Pulmonary artery endothelial cell (primary cell): ENCODE data around the gene PREX1. TPM values are rescaled to one million over a fixed set of nuclear protein-coding genes. Genes with fewer than 3 reads are reported as not detected.

Experiments used
- DNase-seq: peaks from one replicate; pipeline ENCODE4 v3.0.0-alpha.2; 2011; ENCODE audit warnings: low read depth, low spot score
- total RNA-seq: library from RNA; depleted of rRNA; stranded (reverse); fragments of >200 nt; gene quantifications from 2 replicates; pipeline ENCODE4 v1.2.3, GENCODE V29; 2014

PREX1 gene
- total RNA-seq, 1 donor from 2014 or later = 115 TPM

- no peak for DNase-seq
These were observed 90.2 kb downstream of the PREX1 start for GRCh38 chr20:48737434-48738093.

GRCh38 chr20:48736636-48737035, 91.2 kb downstream of the PREX1 start:
- no peak for DNase-seq

- DNase-seq = no peak
These were observed 91.6 kb downstream of the PREX1 start for GRCh38 chr20:48736231-48736630.

- no peak for DNase-seq
These were observed 92.7 kb downstream of the PREX1 start for GRCh38 chr20:48735112-48735511.

- DNase-seq = no peak
These were observed 93.6 kb downstream of the PREX1 start for GRCh38 chr20:48734104-48734749.

- no peak for DNase-seq
These were observed 94.5 kb downstream of the PREX1 start for GRCh38 chr20:48733296-48733790.

- DNase-seq = no peak
These were observed 95.5 kb downstream of the PREX1 start for GRCh38 chr20:48732081-48732829.

- DNase-seq = no peak
These were observed 96.3 kb downstream of the PREX1 start for GRCh38 chr20:48731536-48731935.

GRCh38 chr20:48730977-48731376, 96.8 kb downstream of the PREX1 start:
- DNase-seq = no peak

- no peak for DNase-seq
These were observed 98.3 kb downstream of the PREX1 start for GRCh38 chr20:48729538-48729937.

GRCh38 chr20:48728042-48728825, 99.6 kb downstream of the PREX1 start:
- DNase-seq = no peak

- DNase-seq = no peak
These were observed 100.6 kb downstream of the PREX1 start for GRCh38 chr20:48727226-48727625.

GRCh38 chr20:48725555-48725991, 102.2 kb downstream of the PREX1 start:
- peak; percentile 19 for DNase-seq

- DNase-seq = no peak
These were observed 102.8 kb downstream of the PREX1 start for GRCh38 chr20:48724891-48725554.

- DNase-seq = no peak
These were observed 103.4 kb downstream of the PREX1 start for GRCh38 chr20:48724382-48724781.

- no peak for DNase-seq
These were observed 104.2 kb downstream of the PREX1 start for GRCh38 chr20:48723308-48724264.

- DNase-seq = no peak
These were observed 105.0 kb downstream of the PREX1 start for GRCh38 chr20:48722737-48723191.

- DNase-seq = peak; percentile 86
These were observed 105.6 kb downstream of the PREX1 start for GRCh38 chr20:48722002-48722731.
